Esophagus muscularis mucosa (tissue), 4 donors: ENCODE data around the gene MACROD2. TPM values are rescaled to one million over a fixed set of nuclear protein-coding genes. Genes with fewer than 3 reads are reported as not detected.

Source experiments
- DNase-seq: peaks from one replicate; pipeline ENCODE4 v3.0.0-alpha.2; 2017; ENCODE audit errors: extremely low spot score
- H3K27ac ChIP-seq, 4 donors: fragments of 200-600 bp; sonication (generic); replicated peaks in 1 of 4; 1 replicate in 3 of 4; 2 replicates in 1 of 4; pipeline ENCODE4 v1.5.1; 2016 to 2019; ENCODE audit warnings: mild to moderate bottlenecking in 1 of 4
- H3K27me3 ChIP-seq, 4 donors: fragments of 200-600 bp; sonication (generic); one replicate each; pipeline versions ENCODE4 v1.5.1 to v1.6.0; 2016 to 2019
- H3K36me3 ChIP-seq, 4 donors: fragments of 200-600 bp; sonication (generic); one replicate each; pipeline ENCODE4 v1.5.1; 2016 to 2019
- H3K4me1 ChIP-seq, 4 donors: fragments of 200-600 bp; sonication (generic); one replicate each; pipeline ENCODE4 v1.5.1; 2016 to 2019
- H3K4me3 ChIP-seq, 4 donors: fragments of 200-600 bp; sonication (generic); 1 replicate in 2 of 4; 2 replicates in 2 of 4; pipeline ENCODE4 v1.5.1; 2016 to 2019; ENCODE audit warnings: mild to moderate bottlenecking in 4 of 4, moderate library complexity in 1 of 4
- H3K9me3 ChIP-seq, 4 donors: fragments of 200-600 bp; sonication (generic); 1 replicate in 3 of 4; 2 replicates in 1 of 4; pipeline ENCODE4 v1.5.1; 2016 to 2019
- EP300 ChIP-seq: sonication (generic); formaldehyde crosslinking; IDR thresholded peaks from one replicate; pipeline ENCODE4 v1.6.1; 2017; ENCODE audit warnings: antibody characterized with exemption
- POLR2A ChIP-seq: fragments of 450-650 bp; IDR thresholded peaks from one replicate; pipeline ENCODE4 v1.6.1; 2017; ENCODE audit warnings: antibody characterized with exemption, moderate library complexity, mild to moderate bottlenecking, low read depth
- POLR2AphosphoS5 ChIP-seq, 2 donors: sonication (generic); formaldehyde crosslinking; IDR thresholded peaks; one replicate each; pipeline ENCODE4 v1.6.1; 2017; ENCODE audit warnings: antibody characterized with exemption in 2 of 2
- WGBS: methylation state at CpG from one replicate; pipeline ENCODE4 v1.1.5; 2018; 5-methylcytosine and 5-hydroxymethylcytosine counted together
- intact Hi-C: fragments of 100-400 bp; cut with DNase I; formaldehyde crosslinking; loops from one replicate; pipeline ENCODE4 v1.15.1; 2023
- total RNA-seq, 4 donors: library from RNA; depleted of rRNA; stranded (reverse); fragments of >200 nt; gene quantifications; one replicate each; pipeline versions ENCODE4 v1.1.0 to v1.2.1, GENCODE V29; 2016
- TF ChIP-seq, protein P1 (sequence below), 3 experiments: fragments of 200-600 bp in 2 of 3; fragments of 450-650 bp in 1 of 3; sonication (generic) in 2 of 3; IDR thresholded peaks; one replicate each; pipeline ENCODE4 v1.5.1; 2017 to 2019; ENCODE audit warnings: antibody characterized with exemption in 3 of 3, mild to moderate bottlenecking in 2 of 3, moderate library complexity in 1 of 3

MACROD2 gene
- total RNA-seq, 4 donors from 2014 or later: 1.4 to 3.6 (median 2.6) TPM

DNA sequence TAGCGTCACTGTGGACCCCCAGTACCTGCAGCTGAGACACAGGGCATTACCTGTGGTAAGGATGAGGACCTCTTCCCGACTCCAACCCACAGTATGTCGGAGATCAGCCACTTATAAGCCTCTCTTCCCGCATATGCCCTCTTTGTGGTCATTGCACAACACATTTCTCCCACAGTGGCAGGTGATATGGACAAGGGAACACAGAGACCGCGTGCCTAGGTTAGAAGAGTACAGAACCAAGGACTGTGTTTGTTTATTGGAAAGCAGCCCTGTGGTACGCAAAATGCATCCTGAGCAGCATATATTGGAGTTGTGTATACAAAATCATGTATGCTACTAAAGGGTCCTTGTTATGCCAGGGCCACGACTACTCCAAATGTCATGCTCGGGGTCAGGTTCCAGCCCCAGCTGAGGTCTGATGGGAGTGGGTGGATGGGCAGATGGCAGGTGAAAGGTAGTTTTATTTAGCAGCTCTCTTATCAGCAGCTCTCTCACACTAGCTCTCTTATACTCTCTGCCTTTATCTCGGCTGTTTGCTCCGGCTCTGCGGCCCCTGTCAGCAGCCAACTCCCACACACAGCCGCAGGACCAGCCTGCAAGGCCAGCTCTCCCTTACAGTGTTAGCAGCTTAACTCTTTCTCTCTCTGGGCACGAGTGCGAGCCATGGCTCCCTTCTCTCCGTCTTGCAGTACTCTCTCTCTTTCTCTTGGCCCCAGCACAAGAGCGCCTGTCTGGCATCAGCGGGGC lies 2009.0 kb downstream of the MACROD2 start:
- no peak for DNase-seq
- Histone ChIP-seq H3K4me1 (no peaks in the 10 kb centered on the region), H3K9me3 (no peaks in the 10 kb centered on the region), H3K27ac (no peak overlapping the region), H3K27me3 (no peaks in the 10 kb centered on the region), H3K4me3 (no peak overlapping the region), H3K36me3 (no peaks in the 10 kb centered on the region)
- intact Hi-C loops: no loop called here
- no peak for TF ChIP-seq EP300
- TF ChIP-seq POLR2AphosphoS5 (IDR thresholded peaks at IDR 0.05): no peak
- TF ChIP-seq, protein P1, sequence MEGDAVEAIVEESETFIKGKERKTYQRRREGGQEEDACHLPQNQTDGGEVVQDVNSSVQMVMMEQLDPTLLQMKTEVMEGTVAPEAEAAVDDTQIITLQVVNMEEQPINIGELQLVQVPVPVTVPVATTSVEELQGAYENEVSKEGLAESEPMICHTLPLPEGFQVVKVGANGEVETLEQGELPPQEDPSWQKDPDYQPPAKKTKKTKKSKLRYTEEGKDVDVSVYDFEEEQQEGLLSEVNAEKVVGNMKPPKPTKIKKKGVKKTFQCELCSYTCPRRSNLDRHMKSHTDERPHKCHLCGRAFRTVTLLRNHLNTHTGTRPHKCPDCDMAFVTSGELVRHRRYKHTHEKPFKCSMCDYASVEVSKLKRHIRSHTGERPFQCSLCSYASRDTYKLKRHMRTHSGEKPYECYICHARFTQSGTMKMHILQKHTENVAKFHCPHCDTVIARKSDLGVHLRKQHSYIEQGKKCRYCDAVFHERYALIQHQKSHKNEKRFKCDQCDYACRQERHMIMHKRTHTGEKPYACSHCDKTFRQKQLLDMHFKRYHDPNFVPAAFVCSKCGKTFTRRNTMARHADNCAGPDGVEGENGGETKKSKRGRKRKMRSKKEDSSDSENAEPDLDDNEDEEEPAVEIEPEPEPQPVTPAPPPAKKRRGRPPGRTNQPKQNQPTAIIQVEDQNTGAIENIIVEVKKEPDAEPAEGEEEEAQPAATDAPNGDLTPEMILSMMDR (IDR thresholded peaks at IDR 0.05): no peak
- no peak for TF ChIP-seq POLR2A
- 91% methylated on average over 18 of the region's 18 CpGs for WGBS

DNA sequence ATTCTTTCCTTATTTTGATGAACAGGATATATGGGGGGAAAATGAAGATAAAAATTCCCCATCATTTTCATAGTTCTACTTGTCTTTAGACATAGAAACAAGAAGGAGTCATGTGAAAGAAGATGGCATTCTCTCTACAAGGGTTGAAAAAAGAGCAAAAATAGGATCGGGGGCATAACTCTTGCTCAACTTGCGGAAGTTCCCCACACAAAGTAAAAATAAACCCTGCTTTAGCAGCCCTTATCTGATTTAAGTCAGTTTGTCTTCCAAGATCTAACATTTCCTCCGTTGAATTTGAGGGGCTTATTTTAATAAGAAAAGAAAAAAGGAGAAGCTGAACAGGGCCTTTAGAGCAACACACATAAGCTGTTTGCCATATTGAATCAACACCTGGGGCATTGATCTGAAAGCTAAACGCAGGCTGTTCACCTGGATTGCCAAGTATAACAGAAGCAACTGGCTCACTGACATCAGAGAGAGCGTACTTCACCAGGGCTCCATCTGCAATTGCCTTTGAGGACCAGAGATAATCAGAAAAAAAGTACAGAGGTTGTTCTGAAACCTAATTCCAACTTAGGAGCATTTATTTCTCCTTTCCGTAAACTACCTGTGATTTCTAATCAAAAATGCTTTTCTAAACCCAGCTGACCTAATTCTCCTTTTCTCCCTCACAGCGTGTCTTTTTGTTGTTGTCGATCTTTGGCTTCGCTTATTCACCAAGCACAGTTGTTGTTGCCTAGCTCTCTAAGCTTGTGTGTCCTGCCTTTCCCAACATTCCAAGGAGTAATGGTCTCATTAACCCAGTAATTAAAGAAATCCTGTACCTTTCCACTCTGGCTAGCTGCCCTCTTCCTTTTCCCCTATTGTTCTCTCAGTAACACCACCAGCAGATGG lies 2010.0 kb downstream of the MACROD2 start:
- Histone ChIP-seq H3K27me3 (no peaks in the 10 kb centered on the region), H3K4me1 (no peaks in the 10 kb centered on the region), H3K4me3 (no peak overlapping the region), H3K36me3 (no peaks in the 10 kb centered on the region), H3K27ac (no peak overlapping the region), H3K9me3 (no peaks in the 10 kb centered on the region)
- no peak for DNase-seq
- intact Hi-C loops: no loop called here
- WGBS: 80% methylated on average over 9 of the region's 9 CpGs
- TF ChIP-seq, protein P1 (IDR thresholded peaks at IDR 0.05): no peak
- no peak for TF ChIP-seq POLR2A
- no peak for TF ChIP-seq POLR2AphosphoS5 (IDR thresholded peaks at IDR 0.05)
- TF ChIP-seq EP300: no peak

- DNase-seq: no peak
- intact Hi-C loops: no loop called here
- 87% methylated on average over 2 of the region's 2 CpGs for WGBS
These were observed 2010.7 kb downstream of the MACROD2 start for GRCh38 chr20:16005915-16006493.

GRCh38 chr20:16007164-16007563 lies 2011.8 kb downstream of the MACROD2 start:
- no peaks in the 10 kb centered on the region for H3K9me3 ChIP-seq
- DNase-seq: no peak
- H3K36me3 ChIP-seq: no peaks in the 10 kb centered on the region
- intact Hi-C loops: no loop called here
- TF ChIP-seq, protein P1 (IDR thresholded peaks at IDR 0.05): no peak
- TF ChIP-seq POLR2A (no peak), POLR2AphosphoS5 (IDR thresholded peaks at IDR 0.05) (no peak), EP300 (no peak)
- H3K27me3 ChIP-seq: no peaks in the 10 kb centered on the region
- no peaks in the 10 kb centered on the region for H3K4me1 ChIP-seq
- 66% methylated on average over 3 of the region's 3 CpGs for WGBS
- H3K4me3 ChIP-seq: no peak overlapping the region
- no peak overlapping the region for H3K27ac ChIP-seq

More at GRCh38 chr20:16005915-16006493, 2010.7 kb downstream of the MACROD2 start:
- H3K27ac ChIP-seq: no peak overlapping the region
- H3K4me1 ChIP-seq: no peaks in the 10 kb centered on the region
- TF ChIP-seq POLR2A: no peak
- no peak for TF ChIP-seq EP300
- TF ChIP-seq, protein P1 (IDR thresholded peaks at IDR 0.05): no peak
- no peak for TF ChIP-seq POLR2AphosphoS5 (IDR thresholded peaks at IDR 0.05)
- H3K36me3 ChIP-seq: no peaks in the 10 kb centered on the region
- H3K27me3 ChIP-seq: no peaks in the 10 kb centered on the region
- no peak overlapping the region for H3K4me3 ChIP-seq
- H3K9me3 ChIP-seq: no peaks in the 10 kb centered on the region
